GM23338 (cell line): ENCODE measurements around the gene PTPN20.

Experiments used
- CREB1 ChIP-seq: fragments of 250-450 bp; sonication (Bioruptor Pico); IDR thresholded peaks from 2 replicates; pipeline ENCODE4 v1.5.0; 2020; ENCODE audit warnings: low read depth, mild to moderate bottlenecking, moderate library complexity
- CTCF ChIP-seq, 2 experiments: fragments of 200-600 bp in 1 of 2; sonication (generic) in 1 of 2; conservative IDR thresholded peaks; 2 replicates each; pipeline versions ENCODE4 v1.5.1 to v1.6.1; 2016 to 2017; ENCODE audit warnings: antibody characterized with exemption in 2 of 2, low read depth in 2 of 2, mild to moderate bottlenecking in 2 of 2, moderate library complexity in 1 of 2
- EZH2 ChIP-seq: fragments of 200-600 bp; sonication (generic); IDR thresholded peaks from one replicate; pipeline ENCODE4 v1.8.0; 2017; ENCODE audit warnings: antibody characterized with exemption, mild to moderate bottlenecking, low read depth; ENCODE audit not compliant: unreplicated experiment
- POLR2AphosphoS5 ChIP-seq: IDR thresholded peaks from 2 replicates; pipeline ENCODE4 v1.6.1; 2016; ENCODE audit warnings: antibody characterized with exemption, low read depth
- REST ChIP-seq: IDR thresholded peaks from one replicate; pipeline ENCODE4 v1.6.1; 2018; ENCODE audit warnings: antibody characterized with exemption; ENCODE audit not compliant: unreplicated experiment
- STAT1 ChIP-seq: IDR thresholded peaks from one replicate; pipeline ENCODE4 v1.6.1; 2016; ENCODE audit warnings: antibody characterized with exemption; ENCODE audit not compliant: unreplicated experiment
- ZNF331 ChIP-seq: fragments of 250-450 bp; sonication (Bioruptor Pico); IDR thresholded peaks from 2 replicates; pipeline ENCODE4 v1.5.0; 2020; ENCODE audit warnings: low read depth, mild to moderate bottlenecking, moderate library complexity

GRCh38 chr10:46998192-46998591 is 87.0 kb downstream of the PTPN20 start:
- TF ChIP-seq CTCF (conservative IDR thresholded peaks at IDR 0.05; ENCODE audit: low read depth in 2 of 2), result no peak
- TF ChIP-seq POLR2AphosphoS5, result no peak
- no peak for TF ChIP-seq ZNF331 (CRISPR knock-in tag)
- no peak for TF ChIP-seq CREB1 (CRISPR knock-in tag)
- no peak for TF ChIP-seq REST
- TF ChIP-seq EZH2, result no peak
- TF ChIP-seq STAT1, result no peak
